NCI-H748 (cell line): ENCODE measurements around the gene RAB10.
"Not testable (repeated sequence)": the region's sequence is repeated elsewhere in the genome, so short reads cannot be mapped to it uniquely, and the experiment has no call there.

ENCODE experiments used
- DNase-seq: peaks from one replicate; lab custom pipeline; 2025; ENCODE audit not compliant: unreplicated experiment; lab: John Stamatoyannopoulos, UW

RAB10 gene

GRCh38 chr2:26144953-26145680 lies 111.2 kb downstream of the RAB10 start:
- DNase-seq: peak; percentile 64

- no peak for DNase-seq
These were observed 114.6 kb downstream of the RAB10 start for GRCh38 chr2:26148501-26148900.

GRCh38 chr2:26150243-26150642 lies 116.4 kb downstream of the RAB10 start:
- no peak for DNase-seq

GRCh38 chr2:26157580-26157979 lies 123.7 kb downstream of the RAB10 start:
- DNase-seq: no peak

GRCh38 chr2:26161926-26162325 lies 128.0 kb downstream of the RAB10 start:
- no peak for DNase-seq

- DNase-seq: no peak
These were observed 129.1 kb downstream of the RAB10 start for GRCh38 chr2:26162963-26163362.

- no peak for DNase-seq
These were observed 130.3 kb downstream of the RAB10 start for GRCh38 chr2:26164231-26164630.

GRCh38 chr2:26164641-26165211 lies 130.8 kb downstream of the RAB10 start:
- no peak for DNase-seq

- DNase-seq: no peak
These were observed 131.5 kb downstream of the RAB10 start for GRCh38 chr2:26165403-26165802.

GRCh38 chr2:26166541-26166940 lies 132.7 kb downstream of the RAB10 start:
- DNase-seq: not testable (repeated sequence)

- no peak for DNase-seq
These were observed 134.9 kb downstream of the RAB10 start for GRCh38 chr2:26168785-26169184.

GRCh38 chr2:26169226-26169625 lies 135.3 kb downstream of the RAB10 start:
- DNase-seq: no peak

- DNase-seq: no peak
These were observed 136.0 kb downstream of the RAB10 start for GRCh38 chr2:26169681-26170414.

GRCh38 chr2:26170795-26171194 lies 136.9 kb downstream of the RAB10 start:
- DNase-seq: no peak

GRCh38 chr2:26172189-26172870 lies 138.4 kb downstream of the RAB10 start:
- peak; percentile 47 for DNase-seq

- peak; percentile 41 for DNase-seq
These were observed 139.2 kb downstream of the RAB10 start, which contains the start of gene GAREM2 for GRCh38 chr2:26172871-26173775. TSS of gene GAREM2 (plus strand) at chr2:26173088. CDS start at chr2:26173221, 133 bp downstream.

- peak; percentile 28 for DNase-seq
These were observed 140.0 kb downstream of the RAB10 start for GRCh38 chr2:26173776-26174482.

- no peak for DNase-seq
These were observed 141.0 kb downstream of the RAB10 start for GRCh38 chr2:26174691-26175465.
